ENCODE results near the gene CDK15. TPM values are rescaled to one million over a fixed set of nuclear protein-coding genes. Genes with fewer than 3 reads are reported as not detected.

Gene CDK15
- total RNA-seq, 1 donor from 2014 or later = 1.8 TPM

DNA sequence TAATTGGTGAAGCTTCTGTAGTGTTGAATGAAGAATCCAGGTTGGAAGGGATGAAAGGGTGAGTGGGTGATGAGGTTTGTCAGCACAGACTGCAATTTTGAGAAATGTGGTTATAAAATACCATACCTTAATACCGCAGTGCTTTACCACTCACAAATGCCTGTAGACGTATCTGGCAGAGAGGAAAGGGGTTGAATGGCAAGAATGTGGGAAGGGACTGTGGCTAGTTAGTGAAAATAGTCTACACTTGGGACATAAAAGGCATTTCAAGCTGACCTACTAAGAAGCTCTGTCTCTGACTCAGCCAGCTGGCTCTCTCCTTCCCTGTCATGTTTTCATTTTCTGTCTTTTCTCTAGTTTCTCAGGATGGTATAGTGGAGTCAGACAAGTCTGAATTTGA lies 25.1 kb downstream of the CDK15 start:
- Mint-ChIP-seq H3K4me3 (no peak overlapping the region), H3K27me3 (no peaks in the 10 kb centered on the region), H3K9me3 (peaks cover 10% of the 10 kb centered on the region), H3K27ac (no peak overlapping the region), H3K4me1 (ENCODE audit: unreplicated experiment) (peaks cover 10% of the 10 kb centered on the region), H3K36me3 (no peaks in the 10 kb centered on the region)
- no peak for DNase-seq (ENCODE audit: extremely low spot score, unreplicated experiment)
- TF ChIP-seq, protein P1, sequence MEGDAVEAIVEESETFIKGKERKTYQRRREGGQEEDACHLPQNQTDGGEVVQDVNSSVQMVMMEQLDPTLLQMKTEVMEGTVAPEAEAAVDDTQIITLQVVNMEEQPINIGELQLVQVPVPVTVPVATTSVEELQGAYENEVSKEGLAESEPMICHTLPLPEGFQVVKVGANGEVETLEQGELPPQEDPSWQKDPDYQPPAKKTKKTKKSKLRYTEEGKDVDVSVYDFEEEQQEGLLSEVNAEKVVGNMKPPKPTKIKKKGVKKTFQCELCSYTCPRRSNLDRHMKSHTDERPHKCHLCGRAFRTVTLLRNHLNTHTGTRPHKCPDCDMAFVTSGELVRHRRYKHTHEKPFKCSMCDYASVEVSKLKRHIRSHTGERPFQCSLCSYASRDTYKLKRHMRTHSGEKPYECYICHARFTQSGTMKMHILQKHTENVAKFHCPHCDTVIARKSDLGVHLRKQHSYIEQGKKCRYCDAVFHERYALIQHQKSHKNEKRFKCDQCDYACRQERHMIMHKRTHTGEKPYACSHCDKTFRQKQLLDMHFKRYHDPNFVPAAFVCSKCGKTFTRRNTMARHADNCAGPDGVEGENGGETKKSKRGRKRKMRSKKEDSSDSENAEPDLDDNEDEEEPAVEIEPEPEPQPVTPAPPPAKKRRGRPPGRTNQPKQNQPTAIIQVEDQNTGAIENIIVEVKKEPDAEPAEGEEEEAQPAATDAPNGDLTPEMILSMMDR (conservative IDR thresholded peaks at IDR 0.05) = no peak

DNA sequence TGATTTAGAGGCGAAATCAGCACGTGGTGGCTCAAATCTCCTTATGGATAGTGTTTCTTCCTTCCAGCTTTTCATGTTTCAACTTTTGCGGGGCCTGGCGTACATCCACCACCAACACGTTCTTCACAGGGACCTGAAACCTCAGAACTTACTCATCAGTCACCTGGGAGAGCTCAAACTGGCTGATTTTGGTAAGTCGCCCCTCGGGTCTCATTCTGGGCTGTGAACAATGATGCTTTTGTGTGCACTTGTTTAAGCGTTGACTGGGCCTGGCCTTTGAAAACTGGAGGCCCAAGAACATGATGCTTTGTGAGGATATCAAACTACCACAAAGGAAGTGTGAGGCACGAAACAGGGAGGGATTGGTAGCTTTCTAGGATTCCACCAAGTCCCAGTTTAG lies 27.4 kb downstream of the CDK15 start:
- no peak for DNase-seq (ENCODE audit: extremely low spot score, unreplicated experiment)

DNA sequence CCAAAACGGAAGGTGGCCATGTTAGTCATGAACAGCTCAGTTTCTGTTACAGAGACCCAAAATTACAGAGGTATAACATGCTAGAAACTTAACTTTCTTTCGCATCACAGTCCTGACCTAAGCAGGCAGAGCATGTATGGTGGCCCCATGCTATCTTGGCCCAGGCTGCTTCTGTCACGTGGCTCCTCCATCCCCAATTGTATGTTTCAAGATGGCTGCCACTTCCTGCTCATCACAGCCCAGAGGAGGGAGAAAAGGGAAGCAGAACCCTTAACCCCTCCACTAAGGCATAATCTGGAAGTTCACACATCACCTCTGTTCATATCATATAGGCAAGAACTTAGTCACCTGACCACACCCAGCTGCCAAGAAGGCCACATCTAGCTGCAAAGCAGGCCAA lies 28.7 kb downstream of the CDK15 start:
- Mint-ChIP-seq H3K4me3 (no peak overlapping the region), H3K27me3 (no peaks in the 10 kb centered on the region), H3K4me1 (ENCODE audit: unreplicated experiment) (peaks cover 15% of the 10 kb centered on the region), H3K36me3 (peaks cover 5% of the 10 kb centered on the region), H3K27ac (no peak overlapping the region), H3K9me3 (peaks cover 7% of the 10 kb centered on the region)
- TF ChIP-seq, protein P1 (conservative IDR thresholded peaks at IDR 0.05) = no peak
- no peak for DNase-seq (ENCODE audit: extremely low spot score, unreplicated experiment)

More for the DNA sequence above, 27.4 kb downstream of the CDK15 start:
- TF ChIP-seq, protein P1 (conservative IDR thresholded peaks at IDR 0.05) = no peak
- no peaks in the 10 kb centered on the region for H3K27me3 Mint-ChIP-seq
- H3K4me3 Mint-ChIP-seq = no peak overlapping the region
- H3K9me3 Mint-ChIP-seq = peaks cover 5% of the 10 kb centered on the region
- peaks cover 10% of the 10 kb centered on the region for H3K4me1 Mint-ChIP-seq (ENCODE audit: unreplicated experiment)
- H3K36me3 Mint-ChIP-seq = no peaks in the 10 kb centered on the region
- peak overlapping the region; percentile 7 for H3K27ac Mint-ChIP-seq

DNA sequence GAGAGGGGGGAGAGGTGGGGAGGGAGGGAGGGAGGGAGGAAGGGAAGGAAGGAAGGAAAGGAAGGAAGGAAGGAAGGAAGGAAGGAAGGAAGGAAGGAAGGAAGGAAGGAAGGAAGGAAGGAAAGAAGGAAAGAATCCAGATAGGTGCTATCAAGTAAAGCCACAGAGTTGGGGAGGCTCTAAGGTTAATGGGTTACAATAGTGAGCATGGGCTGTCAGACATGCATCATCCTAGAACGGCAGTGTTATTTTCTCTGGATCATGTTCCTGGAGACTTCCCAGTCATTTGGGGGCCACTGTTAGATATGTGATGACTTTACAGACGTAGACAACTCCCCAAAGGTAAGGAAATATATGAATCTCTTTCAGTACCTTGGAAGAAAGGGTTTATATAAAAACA lies 31.1 kb downstream of the CDK15 start:
- TF ChIP-seq, protein P1 (conservative IDR thresholded peaks at IDR 0.05) = no peak
- no peak overlapping the region for H3K4me3 Mint-ChIP-seq
- H3K4me1 Mint-ChIP-seq (ENCODE audit: unreplicated experiment) = peaks cover 15% of the 10 kb centered on the region
- H3K36me3 Mint-ChIP-seq = peaks cover 12% of the 10 kb centered on the region
- DNase-seq (ENCODE audit: extremely low spot score, unreplicated experiment) = no peak
- no peaks in the 10 kb centered on the region for H3K27me3 Mint-ChIP-seq
- peaks cover 13% of the 10 kb centered on the region for H3K9me3 Mint-ChIP-seq
- no peak overlapping the region for H3K27ac Mint-ChIP-seq

DNA sequence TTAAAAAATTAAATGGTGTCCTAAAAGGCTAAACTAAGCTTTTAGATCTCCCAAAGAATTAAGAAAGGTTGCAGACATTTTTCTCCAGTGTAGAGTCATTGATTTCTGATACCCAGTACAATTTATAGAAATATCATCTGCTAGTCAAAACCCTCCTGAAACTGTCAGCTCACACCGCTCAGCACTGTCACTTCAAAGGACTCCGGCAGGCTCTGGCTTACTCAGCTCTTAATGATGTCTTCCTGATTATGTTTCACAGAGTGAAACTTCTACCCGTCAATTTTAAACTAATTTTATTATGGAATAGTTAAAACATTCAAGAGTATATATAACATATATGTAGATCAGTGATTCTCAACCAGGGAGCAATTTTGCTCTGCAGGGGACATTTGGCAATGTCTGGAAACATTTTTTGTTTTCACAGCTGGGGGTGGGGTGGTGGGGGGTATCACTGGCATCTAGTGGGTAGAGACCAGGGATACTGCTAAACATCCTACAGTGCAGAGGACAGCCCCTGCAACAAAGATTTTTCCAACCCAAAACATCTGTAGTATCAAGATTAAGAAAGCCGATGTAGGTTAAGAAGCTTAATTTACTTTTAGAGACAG lies 31.6 kb downstream of the CDK15 start:
- Mint-ChIP-seq H3K9me3 (peaks cover 13% of the 10 kb centered on the region), H3K27ac (no peak overlapping the region)

More for the DNA sequence above, 31.6 kb downstream of the CDK15 start:
- H3K4me1 Mint-ChIP-seq (ENCODE audit: unreplicated experiment) = peaks cover 15% of the 10 kb centered on the region
- H3K36me3 Mint-ChIP-seq = peaks cover 12% of the 10 kb centered on the region
- H3K4me3 Mint-ChIP-seq = no peak overlapping the region
- TF ChIP-seq, protein P1 (conservative IDR thresholded peaks at IDR 0.05) = no peak
- no peak for DNase-seq (ENCODE audit: extremely low spot score, unreplicated experiment)
- no peaks in the 10 kb centered on the region for H3K27me3 Mint-ChIP-seq
